PC-3 (cell line): ENCODE measurements around the gene TBC1D8.

Experiments used
- EZH2phosphoT487 ChIP-seq: fragments of 300-600 bp; sonication (generic); IDR thresholded peaks from 2 replicates; pipeline ENCODE4 v1.6.1; 2018; ENCODE audit warnings: mild to moderate bottlenecking, antibody characterized with exemption, low read length, borderline replicate concordance
- TF ChIP-seq, protein P1 (sequence below): fragments of 300-600 bp; sonication (generic); conservative IDR thresholded peaks from 2 replicates; pipeline ENCODE4 v1.5.1; 2017; ENCODE audit warnings: antibody characterized with exemption, low read depth, mild to moderate bottlenecking, low read length

DNA sequence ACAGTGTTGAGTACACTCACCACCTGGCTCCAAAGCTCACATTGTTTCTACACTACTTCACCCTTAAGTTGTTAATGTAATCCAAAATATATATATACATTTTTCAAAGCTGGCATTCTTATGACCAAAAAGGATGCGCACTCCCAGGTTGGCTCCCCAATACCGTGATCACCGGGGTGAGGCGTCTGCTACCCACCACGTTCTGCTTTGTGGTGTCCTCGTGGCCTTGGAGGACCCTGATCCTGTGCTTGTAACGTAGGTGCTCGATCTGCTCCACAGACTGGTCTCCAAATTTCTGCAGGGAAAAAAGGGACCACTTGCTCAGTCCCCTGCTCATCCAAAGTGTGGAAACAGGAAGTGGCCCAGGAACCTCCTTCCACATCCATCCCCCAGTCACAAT, 123.3 kb downstream of the TBC1D8 start:
- TF ChIP-seq, protein P1, sequence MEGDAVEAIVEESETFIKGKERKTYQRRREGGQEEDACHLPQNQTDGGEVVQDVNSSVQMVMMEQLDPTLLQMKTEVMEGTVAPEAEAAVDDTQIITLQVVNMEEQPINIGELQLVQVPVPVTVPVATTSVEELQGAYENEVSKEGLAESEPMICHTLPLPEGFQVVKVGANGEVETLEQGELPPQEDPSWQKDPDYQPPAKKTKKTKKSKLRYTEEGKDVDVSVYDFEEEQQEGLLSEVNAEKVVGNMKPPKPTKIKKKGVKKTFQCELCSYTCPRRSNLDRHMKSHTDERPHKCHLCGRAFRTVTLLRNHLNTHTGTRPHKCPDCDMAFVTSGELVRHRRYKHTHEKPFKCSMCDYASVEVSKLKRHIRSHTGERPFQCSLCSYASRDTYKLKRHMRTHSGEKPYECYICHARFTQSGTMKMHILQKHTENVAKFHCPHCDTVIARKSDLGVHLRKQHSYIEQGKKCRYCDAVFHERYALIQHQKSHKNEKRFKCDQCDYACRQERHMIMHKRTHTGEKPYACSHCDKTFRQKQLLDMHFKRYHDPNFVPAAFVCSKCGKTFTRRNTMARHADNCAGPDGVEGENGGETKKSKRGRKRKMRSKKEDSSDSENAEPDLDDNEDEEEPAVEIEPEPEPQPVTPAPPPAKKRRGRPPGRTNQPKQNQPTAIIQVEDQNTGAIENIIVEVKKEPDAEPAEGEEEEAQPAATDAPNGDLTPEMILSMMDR: no peak
- no peak for TF ChIP-seq EZH2phosphoT487
